ENCODE data around the gene LIFR.

DNA sequence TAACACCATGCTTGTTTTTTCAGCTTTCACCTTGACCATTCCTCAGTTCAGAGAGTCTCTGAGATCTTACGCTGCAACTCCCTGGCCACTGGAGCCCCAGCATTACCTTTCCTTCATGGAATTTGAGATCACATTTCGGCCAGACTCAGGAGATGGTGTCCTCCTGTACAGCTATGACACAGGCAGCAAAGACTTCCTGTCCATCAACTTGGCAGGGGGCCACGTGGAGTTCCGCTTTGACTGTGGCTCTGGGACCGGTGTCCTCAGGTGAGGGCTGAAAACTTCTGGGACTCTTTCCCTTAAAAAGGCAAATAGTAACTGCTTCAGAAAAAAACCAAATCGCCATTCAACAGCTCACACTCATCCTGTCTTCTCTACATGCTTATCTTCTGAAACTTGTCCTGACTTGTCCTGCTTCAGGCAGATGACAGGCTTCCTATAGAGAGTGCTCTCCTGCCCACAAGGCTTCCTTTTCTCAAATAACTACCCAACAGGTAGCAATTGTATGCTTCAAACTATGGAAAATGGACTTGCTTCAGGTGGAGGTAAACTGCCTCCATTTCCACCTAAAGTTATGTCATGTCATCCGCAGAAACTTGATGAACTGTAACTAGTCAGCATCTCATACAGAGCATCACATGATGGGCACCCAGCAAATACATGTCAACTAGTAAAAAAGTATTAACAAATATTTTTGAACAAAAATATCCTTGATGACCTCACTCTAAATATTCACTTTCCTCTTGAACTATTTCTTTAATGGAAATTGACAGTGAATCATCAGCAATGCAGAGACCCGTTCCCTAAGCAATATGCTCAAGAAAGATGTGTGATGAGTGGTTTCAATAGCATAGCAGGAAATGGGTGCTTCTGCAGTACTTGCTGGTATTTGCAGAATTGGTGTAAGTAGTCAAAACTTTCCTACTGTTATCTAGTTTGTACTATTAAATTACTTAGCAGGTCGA, 129.2 kb downstream of the LIFR start:
- TF ChIP-seq CTCF (IDR thresholded peaks at IDR 0.05) = no peak
- no peak for TF ChIP-seq POLR2A (IDR thresholded peaks at IDR 0.05)

Measured in heart left ventricle (tissue), 13 donors.